ENCODE data around the gene ALG12. TPM values are rescaled to one million over a fixed set of nuclear protein-coding genes. Genes with fewer than 3 reads are reported as not detected.

Gene ALG12
- total and polyA plus RNA-seq, 2 of the 8 experiments (the other 6 are each of a cell fraction or from before 2014, with no cell fraction given): 13.4 to 22.5 TPM

Small RNA genes within 50 kb of the gene (microRNA-seq; reads per million reads assigned to microRNA genes)
- gene MIR6821 (ENCODE audit: borderline microRNAs expressed in 2 of 2, borderline number of aligned reads in 2 of 2, borderline replicate concordance in 1 of 2): 0 reads per million in 2 experiments

Small RNA genes within 50 kb of the gene (small RNA-seq; reads per million reads assigned to genes)
- not detected for gene MIR6821 (ENCODE audit: insufficient read depth)

Other genes with a start within 250 kb of the ALG12 start
- 34.0 and 35.7 TPM in 2 replicates for gene BRD1, start 90.6 kb downstream of the ALG12 start, total RNA-seq (2021; fragmentation: NEBNext Ultra II Directional; extraction: Animal tissue kit (Norgen Biotek cat#: 25700))
- gene BRD1, start 90.6 kb downstream of the ALG12 start, polyA plus RNA-seq (2011; rRNA removed): 6.8 and 11.4 TPM in 2 replicates
- 28.3 TPM in 2 replicates for gene ZBED4, start 64.6 kb downstream of the ALG12 start, total RNA-seq (2021; fragmentation: NEBNext Ultra II Directional; extraction: Animal tissue kit (Norgen Biotek cat#: 25700))
- gene ZBED4, start 64.6 kb downstream of the ALG12 start, polyA plus RNA-seq (2011; rRNA removed): 11.0 and 14.5 TPM in 2 replicates
- gene CRELD2, start 196 bp upstream of the ALG12 start, total RNA-seq (2021; fragmentation: NEBNext Ultra II Directional; extraction: Animal tissue kit (Norgen Biotek cat#: 25700)): 36.6 and 39.4 TPM in 2 replicates
- 24.5 and 34.3 TPM in 2 replicates for gene CRELD2, start 196 bp upstream of the ALG12 start, polyA plus RNA-seq (2011; rRNA removed)
- 30.0 and 31.2 TPM in 2 replicates for gene PIM3, start 42.3 kb upstream of the ALG12 start, total RNA-seq (2021; fragmentation: NEBNext Ultra II Directional; extraction: Animal tissue kit (Norgen Biotek cat#: 25700))
- 22.6 and 40.2 TPM in 2 replicates for gene PIM3, start 42.3 kb upstream of the ALG12 start, polyA plus RNA-seq (2011; rRNA removed)
- 0.08 and 0.20 TPM in 2 replicates for gene IL17REL, start 94.3 kb upstream of the ALG12 start, total RNA-seq (2021; fragmentation: NEBNext Ultra II Directional; extraction: Animal tissue kit (Norgen Biotek cat#: 25700))
- gene IL17REL, start 94.3 kb upstream of the ALG12 start, polyA plus RNA-seq (2011; rRNA removed): 0.15 and 0.17 TPM in 2 replicates
- not detected in 2 replicates for gene TTLL8, start 139.9 kb upstream of the ALG12 start, total RNA-seq (2021; fragmentation: NEBNext Ultra II Directional; extraction: Animal tissue kit (Norgen Biotek cat#: 25700))
- gene TTLL8, start 139.9 kb upstream of the ALG12 start, polyA plus RNA-seq (2011; rRNA removed): not detected in 2 replicates
- not detected in 2 replicates for gene MLC1, start 167.0 kb upstream of the ALG12 start, total RNA-seq (2021; fragmentation: NEBNext Ultra II Directional; extraction: Animal tissue kit (Norgen Biotek cat#: 25700))
- 0.17 and 0.20 TPM in 2 replicates for gene MLC1, start 167.0 kb upstream of the ALG12 start, polyA plus RNA-seq (2011; rRNA removed)
- not detected in 2 replicates for gene MOV10L1, start 171.6 kb upstream of the ALG12 start, total RNA-seq (2021; fragmentation: NEBNext Ultra II Directional; extraction: Animal tissue kit (Norgen Biotek cat#: 25700))
- 0.13 and 0.32 TPM in 2 replicates for gene MOV10L1, start 171.6 kb upstream of the ALG12 start, polyA plus RNA-seq (2011; rRNA removed)

All from H1 (cell line).